Measurements from ENCODE around the gene BRD7.

- TF ChIP-seq CTCF (IDR thresholded peaks at IDR 0.05) (no peak), SIN3A (IDR thresholded peaks at IDR 0.05; ENCODE audit: borderline replicate concordance, insufficient read depth, low read depth, low read length) (no peak), POLR2AphosphoS5 (IDR thresholded peaks at IDR 0.05; ENCODE audit: low read depth, low read length) (no peak)
- TF ChIP-seq, protein P1, sequence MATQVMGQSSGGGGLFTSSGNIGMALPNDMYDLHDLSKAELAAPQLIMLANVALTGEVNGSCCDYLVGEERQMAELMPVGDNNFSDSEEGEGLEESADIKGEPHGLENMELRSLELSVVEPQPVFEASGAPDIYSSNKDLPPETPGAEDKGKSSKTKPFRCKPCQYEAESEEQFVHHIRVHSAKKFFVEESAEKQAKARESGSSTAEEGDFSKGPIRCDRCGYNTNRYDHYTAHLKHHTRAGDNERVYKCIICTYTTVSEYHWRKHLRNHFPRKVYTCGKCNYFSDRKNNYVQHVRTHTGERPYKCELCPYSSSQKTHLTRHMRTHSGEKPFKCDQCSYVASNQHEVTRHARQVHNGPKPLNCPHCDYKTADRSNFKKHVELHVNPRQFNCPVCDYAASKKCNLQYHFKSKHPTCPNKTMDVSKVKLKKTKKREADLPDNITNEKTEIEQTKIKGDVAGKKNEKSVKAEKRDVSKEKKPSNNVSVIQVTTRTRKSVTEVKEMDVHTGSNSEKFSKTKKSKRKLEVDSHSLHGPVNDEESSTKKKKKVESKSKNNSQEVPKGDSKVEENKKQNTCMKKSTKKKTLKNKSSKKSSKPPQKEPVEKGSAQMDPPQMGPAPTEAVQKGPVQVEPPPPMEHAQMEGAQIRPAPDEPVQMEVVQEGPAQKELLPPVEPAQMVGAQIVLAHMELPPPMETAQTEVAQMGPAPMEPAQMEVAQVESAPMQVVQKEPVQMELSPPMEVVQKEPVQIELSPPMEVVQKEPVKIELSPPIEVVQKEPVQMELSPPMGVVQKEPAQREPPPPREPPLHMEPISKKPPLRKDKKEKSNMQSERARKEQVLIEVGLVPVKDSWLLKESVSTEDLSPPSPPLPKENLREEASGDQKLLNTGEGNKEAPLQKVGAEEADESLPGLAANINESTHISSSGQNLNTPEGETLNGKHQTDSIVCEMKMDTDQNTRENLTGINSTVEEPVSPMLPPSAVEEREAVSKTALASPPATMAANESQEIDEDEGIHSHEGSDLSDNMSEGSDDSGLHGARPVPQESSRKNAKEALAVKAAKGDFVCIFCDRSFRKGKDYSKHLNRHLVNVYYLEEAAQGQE (IDR thresholded peaks at IDR 0.05; ENCODE audit: insufficient read depth in 1 of 2, low read depth in 2 of 2, low read length in 1 of 2), result no peak
Observed at GRCh38 chr16:50309156-50309526, 59.6 kb downstream of the BRD7 start.
